GM12891 (cell line): Measurements from ENCODE around the gene SPDYE9. TPM values are rescaled to one million over a fixed set of nuclear protein-coding genes. Genes with fewer than 3 reads are reported as not detected.
"Not testable (repeated sequence)": the region's sequence is repeated elsewhere in the genome, so short reads cannot be mapped to it uniquely, and the experiment has no call there.

Source experiments
- DNase-seq: peaks from one replicate; pipeline ENCODE4 v3.0.0; 2011; ENCODE audit warnings: low spot score; ENCODE audit not compliant: insufficient read length
- FAIRE-seq: peaks from 2 replicates; lab custom pipeline; 2011; peaks lifted over from hg19 to GRCh38; lab: Jason Lieb, UNC
- polyA plus RNA-seq: library from polyadenylated mRNA; unstranded; fragments of >200 nt; gene quantifications from one replicate; pipeline ENCODE4 v1.2.1, GENCODE V29; 2012; ENCODE audit warnings: low read depth, missing spikeins, inconsistent platforms; ENCODE audit not compliant: missing spikeins

Gene SPDYE9, protein sequence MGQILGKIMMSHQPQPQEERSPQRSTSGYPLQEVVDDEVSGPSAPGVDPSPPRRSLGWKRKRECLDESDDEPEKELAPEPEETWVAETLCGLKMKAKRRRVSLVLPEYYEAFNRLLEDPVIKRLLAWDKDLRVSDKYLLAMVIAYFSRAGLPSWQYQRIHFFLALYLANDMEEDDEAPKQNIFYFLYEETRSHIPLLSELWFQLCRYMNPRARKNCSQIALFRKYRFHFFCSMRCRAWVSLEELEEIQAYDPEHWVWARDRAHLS
- 0.06 TPM for polyA plus RNA-seq

DNA sequence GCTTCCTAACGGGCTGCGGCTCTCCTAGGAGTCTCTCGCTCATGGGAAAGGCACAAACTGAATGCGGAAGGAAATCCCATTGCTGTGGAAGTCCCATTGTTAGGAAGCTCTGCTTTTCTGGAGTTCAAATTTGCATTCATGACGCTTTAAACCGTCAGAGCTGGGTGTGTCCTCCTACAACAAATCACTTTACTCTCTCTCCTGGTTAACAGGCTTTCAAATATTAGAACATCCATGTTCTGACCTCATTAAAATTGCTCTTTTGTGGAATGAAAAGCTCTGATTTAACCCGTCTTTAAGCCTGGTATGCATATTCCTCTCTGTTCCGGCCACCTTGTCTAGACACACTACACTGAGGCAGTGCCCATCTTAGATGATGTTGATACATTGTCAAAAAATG lies at the start of gene SPDYE9:
SPDYE9 (minus strand) TSS at position 101 of the 400 bp plus-strand sequence. CDS start 1,800 bp downstream, outside the sequence.
- not testable (repeated sequence) for FAIRE-seq, DNase-seq

DNA sequence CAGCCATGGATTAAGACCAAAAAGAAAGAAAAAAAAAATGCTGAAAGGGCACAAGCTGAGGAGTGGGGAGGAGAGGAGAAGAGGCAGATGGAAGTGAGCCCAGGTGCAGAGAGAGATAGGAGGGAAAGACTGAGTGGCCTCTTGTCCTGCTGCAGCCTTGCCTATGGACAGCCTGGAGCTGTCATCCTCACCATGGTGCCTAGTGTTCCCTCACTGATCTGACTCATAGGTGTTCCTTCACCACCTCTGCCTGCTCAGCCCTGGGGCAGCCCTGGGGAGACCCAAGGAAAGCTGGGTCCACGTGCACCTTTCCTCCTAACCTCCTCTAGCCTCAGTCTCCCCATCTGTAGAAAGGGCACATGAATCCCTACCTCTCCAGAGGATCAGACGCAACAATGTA lies 49.0 kb upstream of the SPDYE9 start:
- FAIRE-seq, DNase-seq: not testable (repeated sequence)

DNA sequence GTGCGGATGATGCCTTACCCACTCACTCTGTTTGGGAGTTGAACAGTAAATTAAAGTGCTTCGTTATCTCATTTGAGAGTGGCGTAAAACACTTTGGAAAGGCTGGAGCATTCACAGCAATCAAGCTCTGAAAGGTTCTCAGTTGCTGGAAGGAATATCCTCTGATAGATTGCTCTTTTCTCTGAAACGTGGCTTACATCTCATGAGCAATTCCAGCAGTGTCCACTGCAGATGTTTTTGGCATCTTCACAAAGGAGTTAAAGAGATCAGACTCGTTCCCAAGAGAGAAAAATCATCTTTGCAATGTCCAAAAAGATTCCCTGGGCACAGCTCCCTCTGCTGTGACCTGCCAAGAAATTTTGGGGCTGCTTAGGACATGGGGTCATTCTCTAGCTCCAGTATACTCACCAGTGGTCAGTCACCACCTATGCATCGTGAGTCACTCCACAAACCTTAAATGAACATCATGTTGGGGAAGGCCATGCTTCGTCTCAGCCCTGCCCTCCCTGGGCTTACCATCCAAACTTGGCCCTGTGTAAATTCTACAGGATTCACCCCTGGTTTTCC lies 46.9 kb upstream of the SPDYE9 start:
- DNase-seq, FAIRE-seq: not testable (repeated sequence)

DNA sequence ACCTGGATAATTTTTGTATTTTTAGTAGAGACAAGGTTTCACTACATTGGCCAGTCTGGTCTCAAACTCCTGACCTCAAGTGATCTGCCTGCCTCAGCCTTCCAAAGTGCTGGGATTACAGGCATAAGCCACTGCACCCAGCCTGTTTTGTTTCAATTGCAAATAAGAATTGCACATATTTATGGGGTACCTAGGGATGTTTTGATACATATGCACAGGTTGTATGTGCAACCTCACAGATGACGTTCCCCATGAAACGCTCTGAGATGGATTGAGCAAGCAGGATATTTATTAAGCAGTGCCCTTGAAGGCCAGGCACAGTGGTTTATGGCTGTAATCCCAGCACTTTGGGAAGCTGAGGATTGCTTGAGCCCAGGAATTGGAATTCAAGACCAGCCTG lies 44.8 kb upstream of the SPDYE9 start:
- FAIRE-seq, result not testable (repeated sequence)

DNA sequence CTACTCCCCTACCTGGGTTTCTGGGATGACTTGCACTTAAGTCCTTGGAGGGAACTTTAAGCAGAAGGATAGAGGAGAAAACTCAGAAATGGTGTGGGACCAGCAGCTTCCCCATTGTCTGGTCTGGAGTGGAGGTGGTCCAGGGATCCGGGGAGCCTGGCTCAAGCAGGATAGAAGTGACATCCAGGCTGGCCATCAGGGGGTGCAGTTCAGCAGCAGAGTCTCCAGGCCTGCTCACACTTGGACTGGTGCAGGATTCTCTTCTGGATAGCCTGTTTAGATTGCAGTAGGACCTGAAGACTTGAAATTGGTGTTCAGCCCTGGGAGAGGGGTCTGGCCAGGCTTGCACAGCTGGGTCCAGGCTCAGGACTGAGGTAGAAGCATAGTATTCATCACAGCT lies 38.3 kb upstream of the SPDYE9 start:
- DNase-seq, result not testable (repeated sequence)

More for the DNA sequence above, 44.8 kb upstream of the SPDYE9 start:
- not testable (repeated sequence) for DNase-seq

DNA sequence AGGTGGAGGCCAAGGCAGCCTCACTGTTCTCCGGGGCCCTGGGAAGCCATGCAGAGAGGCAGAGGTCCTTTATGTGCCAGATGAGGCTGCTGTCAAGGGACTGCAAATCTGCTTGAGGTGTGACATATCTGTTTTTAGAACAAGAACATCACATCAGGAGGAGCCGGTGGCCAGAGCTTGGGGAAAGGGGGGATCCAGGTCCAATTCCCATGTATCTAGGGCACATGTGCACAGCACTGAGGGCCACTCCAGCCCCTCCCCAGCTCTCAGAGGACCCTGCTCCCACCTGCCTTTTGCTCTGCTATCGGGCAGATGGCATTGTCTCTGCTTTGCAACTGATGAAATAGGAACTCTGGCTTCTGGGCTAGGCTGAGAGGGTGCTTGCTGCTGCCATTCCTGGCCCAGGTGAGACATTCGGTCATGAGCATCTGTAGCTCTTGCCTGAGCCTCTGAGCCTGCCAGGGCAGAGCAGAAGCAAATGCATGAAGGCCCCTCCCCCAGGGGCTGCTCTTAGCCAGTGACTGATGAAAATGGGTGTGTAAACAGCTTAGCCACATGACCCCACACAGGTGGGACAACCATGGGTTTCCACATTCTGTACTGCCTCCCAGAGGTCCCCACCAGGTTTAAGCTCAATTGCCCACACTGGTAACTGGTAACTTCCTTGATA lies 37.1 kb upstream of the SPDYE9 start:
- not testable (repeated sequence) for FAIRE-seq

More for the DNA sequence above, 38.3 kb upstream of the SPDYE9 start:
- not testable (repeated sequence) for FAIRE-seq

DNA sequence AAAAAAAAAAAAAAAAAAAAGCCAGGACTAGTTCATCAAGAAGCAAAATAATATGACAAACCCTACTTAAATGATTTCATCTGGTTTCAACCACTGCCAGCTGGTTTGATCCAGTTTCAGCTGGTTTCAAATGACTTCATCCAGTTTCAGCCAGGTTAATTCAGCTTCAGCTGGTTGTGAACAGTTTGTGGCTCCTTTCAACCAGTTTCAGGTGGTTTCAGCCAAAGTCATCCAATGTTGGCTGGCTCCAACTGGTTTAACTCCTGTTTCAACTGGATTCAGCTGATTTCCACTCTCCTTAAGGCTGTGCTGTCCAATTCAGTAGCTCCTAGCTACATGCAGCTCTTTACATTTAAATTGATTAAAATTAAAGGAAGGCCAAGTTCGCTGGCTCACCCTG lies 32.3 kb upstream of the SPDYE9 start:
- FAIRE-seq, result not testable (repeated sequence)

More for the DNA sequence above, 37.1 kb upstream of the SPDYE9 start:
- not testable (repeated sequence) for DNase-seq

DNA sequence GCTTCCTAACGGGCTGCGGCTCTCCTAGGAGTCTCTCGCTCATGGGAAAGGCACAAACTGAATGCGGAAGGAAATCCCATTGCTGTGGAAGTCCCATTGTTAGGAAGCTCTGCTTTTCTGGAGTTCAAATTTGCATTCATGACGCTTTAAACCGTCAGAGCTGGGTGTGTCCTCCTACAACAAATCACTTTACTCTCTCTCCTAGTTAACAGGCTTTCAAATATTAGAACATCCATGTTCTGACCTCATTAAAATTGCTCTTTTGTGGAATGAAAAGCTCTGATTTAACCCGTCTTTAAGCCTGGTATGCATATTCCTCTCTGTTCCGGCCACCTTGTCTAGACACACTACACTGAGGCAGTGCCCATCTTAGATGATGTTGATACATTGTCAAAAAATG lies 28.0 kb downstream of the SPDYE9 start, which contains the start of gene SPDYE11:
SPDYE11 (minus strand) TSS at position 101 of the 400 bp plus-strand sequence. CDS start 1,800 bp downstream, outside the sequence.
- not testable (repeated sequence) for DNase-seq, FAIRE-seq

More for the DNA sequence above, 32.3 kb upstream of the SPDYE9 start:
- not testable (repeated sequence) for DNase-seq

DNA sequence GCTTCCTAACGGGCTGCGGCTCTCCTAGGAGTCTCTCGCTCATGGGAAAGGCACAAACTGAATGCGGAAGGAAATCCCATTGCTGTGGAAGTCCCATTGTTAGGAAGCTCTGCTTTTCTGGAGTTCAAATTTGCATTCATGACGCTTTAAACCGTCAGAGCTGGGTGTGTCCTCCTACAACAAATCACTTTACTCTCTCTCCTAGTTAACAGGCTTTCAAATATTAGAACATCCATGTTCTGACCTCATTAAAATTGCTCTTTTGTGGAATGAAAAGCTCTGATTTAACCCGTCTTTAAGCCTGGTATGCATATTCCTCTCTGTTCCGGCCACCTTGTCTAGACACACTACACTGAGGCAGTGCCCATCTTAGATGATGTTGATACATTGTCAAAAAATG lies 56.2 kb downstream of the SPDYE9 start, which contains the start of gene SPDYE8:
SPDYE8 (minus strand) TSS at position 101 of the 400 bp plus-strand sequence. CDS start 1,800 bp downstream, outside the sequence.
- not testable (repeated sequence) for DNase-seq, FAIRE-seq
